Measurements from ENCODE around the gene NCOA5. TPM values are rescaled to one million over a fixed set of nuclear protein-coding genes. Genes with fewer than 3 reads are reported as not detected.

NCOA5 gene
- total RNA-seq, 1 donor from 2014 or later: 58.7 TPM

DNA sequence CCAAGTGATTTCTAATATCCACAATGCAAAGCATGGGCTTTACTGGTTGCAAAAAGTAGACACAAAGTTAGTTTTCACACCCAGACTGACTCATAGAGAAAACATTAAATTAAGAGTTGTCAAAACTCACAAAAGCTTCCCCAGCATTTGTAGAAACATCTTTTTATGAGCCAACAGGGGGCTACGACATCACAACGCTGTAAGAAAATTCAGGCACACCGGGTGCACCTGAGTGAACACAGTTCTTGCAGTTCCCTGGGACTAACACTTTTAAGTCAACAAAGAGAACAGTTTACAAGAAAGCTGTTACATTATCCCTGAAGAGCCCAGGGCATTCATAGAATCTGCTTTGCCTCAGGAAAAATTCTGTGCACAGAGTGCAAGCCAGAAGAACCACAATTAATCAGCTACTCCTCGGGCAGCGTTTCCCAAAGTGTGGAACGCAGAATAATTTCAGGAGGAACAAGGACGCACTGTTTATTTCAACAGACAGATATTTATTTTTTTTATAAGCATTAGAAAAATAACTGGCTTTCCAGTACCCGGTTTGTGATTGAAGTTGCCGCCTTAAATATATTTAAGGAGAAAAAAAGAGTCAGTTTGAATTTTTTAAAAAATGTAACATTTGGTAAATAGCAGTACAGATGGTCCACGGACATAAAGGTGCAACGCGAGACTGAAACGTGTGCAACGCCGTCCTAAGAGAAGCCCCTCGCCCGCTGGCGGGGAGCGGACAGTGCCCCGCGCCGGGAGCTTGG lies 1.2 kb downstream of the NCOA5 start:
- no peaks in the 10 kb centered on the region for H3K36me3 Mint-ChIP-seq (ENCODE audit: insufficient read depth)
- no peak for DNase-seq (ENCODE audit: low spot score, unreplicated experiment)
- peak overlapping the region; percentile 89 for H3K4me3 Mint-ChIP-seq (ENCODE audit: low read depth)
- peaks cover 33% of the 10 kb centered on the region for H3K4me1 Mint-ChIP-seq (ENCODE audit: low read depth)
- TF ChIP-seq, protein P1, sequence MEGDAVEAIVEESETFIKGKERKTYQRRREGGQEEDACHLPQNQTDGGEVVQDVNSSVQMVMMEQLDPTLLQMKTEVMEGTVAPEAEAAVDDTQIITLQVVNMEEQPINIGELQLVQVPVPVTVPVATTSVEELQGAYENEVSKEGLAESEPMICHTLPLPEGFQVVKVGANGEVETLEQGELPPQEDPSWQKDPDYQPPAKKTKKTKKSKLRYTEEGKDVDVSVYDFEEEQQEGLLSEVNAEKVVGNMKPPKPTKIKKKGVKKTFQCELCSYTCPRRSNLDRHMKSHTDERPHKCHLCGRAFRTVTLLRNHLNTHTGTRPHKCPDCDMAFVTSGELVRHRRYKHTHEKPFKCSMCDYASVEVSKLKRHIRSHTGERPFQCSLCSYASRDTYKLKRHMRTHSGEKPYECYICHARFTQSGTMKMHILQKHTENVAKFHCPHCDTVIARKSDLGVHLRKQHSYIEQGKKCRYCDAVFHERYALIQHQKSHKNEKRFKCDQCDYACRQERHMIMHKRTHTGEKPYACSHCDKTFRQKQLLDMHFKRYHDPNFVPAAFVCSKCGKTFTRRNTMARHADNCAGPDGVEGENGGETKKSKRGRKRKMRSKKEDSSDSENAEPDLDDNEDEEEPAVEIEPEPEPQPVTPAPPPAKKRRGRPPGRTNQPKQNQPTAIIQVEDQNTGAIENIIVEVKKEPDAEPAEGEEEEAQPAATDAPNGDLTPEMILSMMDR (IDR thresholded peaks at IDR 0.05; ENCODE audit: unreplicated experiment): no peak
- peak overlapping the region; percentile 95 for H3K27ac Mint-ChIP-seq
- H3K9me3 Mint-ChIP-seq (ENCODE audit: low read depth): no peaks in the 10 kb centered on the region
- H3K27me3 Mint-ChIP-seq: no peaks in the 10 kb centered on the region

DNA sequence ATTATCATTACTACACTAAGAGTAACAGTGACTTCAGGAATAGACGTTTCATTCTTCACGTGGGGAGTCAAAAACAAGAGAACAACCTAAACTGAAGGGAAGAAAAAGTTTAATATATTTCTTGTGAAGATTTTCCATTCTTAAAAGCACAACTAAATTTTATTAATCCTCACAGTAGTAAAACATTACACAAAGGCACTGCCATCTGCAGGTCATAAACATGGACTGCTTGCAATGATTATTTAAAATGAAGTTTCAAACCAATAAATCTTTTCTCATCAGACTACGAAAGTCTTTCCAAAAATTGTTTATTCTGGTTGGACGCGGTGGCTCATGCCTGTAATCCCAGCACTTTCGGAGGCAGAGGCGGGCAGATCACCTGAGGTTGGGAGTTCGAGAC lies 2.6 kb downstream of the NCOA5 start:
- Mint-ChIP-seq H3K27me3 (no peaks in the 10 kb centered on the region), H3K4me3 (ENCODE audit: low read depth) (peak overlapping the region; percentile 25), H3K27ac (no peak overlapping the region), H3K9me3 (ENCODE audit: low read depth) (no peaks in the 10 kb centered on the region), H3K36me3 (ENCODE audit: insufficient read depth) (no peaks in the 10 kb centered on the region), H3K4me1 (ENCODE audit: low read depth) (peaks cover 36% of the 10 kb centered on the region)
- TF ChIP-seq, protein P1 (IDR thresholded peaks at IDR 0.05; ENCODE audit: unreplicated experiment): peak; percentile 40
- no peak for DNase-seq (ENCODE audit: low spot score, unreplicated experiment)

DNA sequence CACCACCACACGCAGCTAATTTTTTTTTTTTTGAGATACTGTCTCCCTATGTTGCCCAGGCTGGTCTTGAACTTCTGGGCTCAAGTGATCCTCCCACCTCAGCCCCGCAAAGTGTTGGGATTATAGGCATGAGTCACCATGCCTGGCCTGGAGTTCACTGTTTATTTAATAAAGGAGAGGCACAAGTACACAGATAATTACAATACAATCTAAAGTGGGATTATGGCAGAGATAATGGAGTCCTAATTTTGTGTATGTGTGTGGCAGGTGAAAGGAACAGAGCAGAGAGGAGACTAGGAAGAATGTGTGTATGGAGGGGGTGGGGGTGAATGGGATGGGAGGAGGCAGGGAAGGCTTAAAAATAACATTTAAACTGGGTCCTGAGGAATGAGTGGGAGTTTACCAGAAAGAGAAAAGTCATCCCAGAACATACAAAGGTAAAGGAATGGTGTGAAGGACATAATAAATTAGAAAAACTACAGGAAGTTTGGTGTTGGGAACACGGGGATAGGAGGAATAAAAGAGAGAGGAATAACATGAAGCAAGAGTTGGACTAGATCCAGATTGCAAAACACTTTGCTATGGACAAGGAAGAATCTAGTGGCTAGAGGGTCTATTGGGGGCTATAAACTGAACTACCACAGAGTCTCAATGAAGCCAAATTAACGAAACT lies 4.4 kb downstream of the NCOA5 start:
- TF ChIP-seq, protein P1 (IDR thresholded peaks at IDR 0.05; ENCODE audit: unreplicated experiment): no peak
- Mint-ChIP-seq H3K4me3 (ENCODE audit: low read depth) (no peak overlapping the region), H3K27me3 (no peaks in the 10 kb centered on the region), H3K4me1 (ENCODE audit: low read depth) (peaks cover 34% of the 10 kb centered on the region), H3K36me3 (ENCODE audit: insufficient read depth) (no peaks in the 10 kb centered on the region), H3K27ac (peak overlapping the region; percentile 48), H3K9me3 (ENCODE audit: low read depth) (no peaks in the 10 kb centered on the region)
- DNase-seq (ENCODE audit: low spot score, unreplicated experiment): no peak

DNA sequence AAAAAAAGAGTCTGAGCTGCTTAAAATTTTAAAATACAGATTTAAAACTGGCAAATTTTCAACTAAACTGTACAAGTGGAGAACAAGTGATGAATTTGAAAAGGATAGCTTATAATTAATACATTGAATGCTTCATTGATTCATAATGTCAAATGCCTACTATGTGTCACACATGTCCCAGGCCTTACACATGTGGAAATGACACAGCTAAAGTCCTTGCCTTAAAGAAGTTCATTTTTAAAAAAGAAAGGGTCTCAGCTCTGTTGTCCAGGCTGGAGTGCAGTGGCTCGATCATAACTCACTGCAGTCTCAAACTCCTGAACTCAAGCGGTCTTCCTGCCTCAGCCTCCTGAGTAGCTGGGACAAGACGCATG lies 5.0 kb downstream of the NCOA5 start:
- Mint-ChIP-seq H3K4me3 (ENCODE audit: low read depth) (no peak overlapping the region), H3K27ac (no peak overlapping the region)
- TF ChIP-seq, protein P1 (IDR thresholded peaks at IDR 0.05; ENCODE audit: unreplicated experiment): no peak

DNA sequence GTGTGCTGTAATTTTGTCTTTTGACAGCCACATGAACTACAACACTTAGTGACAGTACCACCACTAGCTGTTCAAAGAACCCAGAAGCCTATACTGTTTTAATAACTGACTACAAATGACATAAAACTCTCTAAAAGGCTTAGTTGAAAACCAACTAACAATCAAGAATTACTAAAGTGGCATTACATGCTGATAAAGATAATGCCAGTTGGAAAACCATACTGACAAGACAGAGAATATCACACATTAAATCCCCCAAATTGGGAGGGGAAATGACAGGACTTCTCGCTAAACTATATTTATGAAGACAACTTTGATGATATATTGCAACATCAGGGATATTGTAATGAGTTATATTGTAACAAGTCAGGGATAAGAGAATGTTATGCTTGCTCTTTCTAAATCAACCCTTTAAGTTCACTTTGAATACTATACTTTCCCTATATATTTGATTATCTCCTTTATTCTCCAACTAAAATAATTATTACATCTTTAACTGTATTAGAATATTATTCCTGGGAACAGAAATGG lies 6.2 kb downstream of the NCOA5 start:
- peaks cover 1% of the 10 kb centered on the region for H3K36me3 Mint-ChIP-seq (ENCODE audit: insufficient read depth)
- no peaks in the 10 kb centered on the region for H3K9me3 Mint-ChIP-seq (ENCODE audit: low read depth)
- TF ChIP-seq, protein P1 (IDR thresholded peaks at IDR 0.05; ENCODE audit: unreplicated experiment): no peak
- H3K27me3 Mint-ChIP-seq: no peaks in the 10 kb centered on the region
- H3K27ac Mint-ChIP-seq: no peak overlapping the region
- H3K4me1 Mint-ChIP-seq (ENCODE audit: low read depth): peaks cover 33% of the 10 kb centered on the region
- H3K4me3 Mint-ChIP-seq (ENCODE audit: low read depth): no peak overlapping the region
- no peak for DNase-seq (ENCODE audit: low spot score, unreplicated experiment)

More for the DNA sequence above, 5.0 kb downstream of the NCOA5 start:
- Mint-ChIP-seq H3K4me1 (ENCODE audit: low read depth) (peaks cover 30% of the 10 kb centered on the region), H3K27me3 (no peaks in the 10 kb centered on the region), H3K9me3 (ENCODE audit: low read depth) (no peaks in the 10 kb centered on the region), H3K36me3 (ENCODE audit: insufficient read depth) (no peaks in the 10 kb centered on the region)
- no peak for DNase-seq (ENCODE audit: low spot score, unreplicated experiment)

Measured in progenitor cell of endocrine pancreas (in vitro differentiated cells).